Activated CD8-positive, alpha-beta memory T cell treated with anti-CD3 and anti-CD28 coated beads for 1 hour (primary cell): Measurements from ENCODE around the gene EXOC3L2.
"Not testable (repeated sequence)": the region's sequence is repeated elsewhere in the genome, so short reads cannot be mapped to it uniquely, and the experiment has no call there.

Source experiments
- DNase-seq, 2 donors: peaks; one replicate each; pipeline ENCODE4 v3.0.0-alpha.2; 2020; ENCODE audit warnings: low read depth in 1 of 2; ENCODE audit errors: extremely low read depth in 1 of 2

Gene EXOC3L2

DNA sequence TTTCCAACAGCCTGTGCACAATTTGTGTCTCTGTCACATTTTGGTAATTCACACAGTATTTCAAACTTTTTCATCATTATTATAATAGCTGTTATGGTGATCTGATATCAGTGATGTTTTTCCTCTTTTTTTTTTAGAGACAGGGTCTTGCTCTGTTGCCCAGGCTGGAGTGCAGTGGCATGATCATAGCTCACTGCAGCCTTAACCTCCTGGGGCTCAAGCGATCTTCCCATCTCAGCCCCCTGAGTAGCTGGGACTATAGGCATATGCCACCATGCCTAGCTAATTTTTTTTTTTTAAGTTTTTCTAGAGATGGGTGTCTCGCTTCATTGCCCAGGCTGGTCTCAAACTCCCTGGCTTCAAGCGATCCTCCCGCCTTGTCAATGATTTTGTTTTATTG, 11.6 kb upstream of the EXOC3L2 start:
- DNase-seq: no peak

GRCh38 chr19:45255611-45256157, 10.5 kb upstream of the EXOC3L2 start:
- DNase-seq: no peak

DNA sequence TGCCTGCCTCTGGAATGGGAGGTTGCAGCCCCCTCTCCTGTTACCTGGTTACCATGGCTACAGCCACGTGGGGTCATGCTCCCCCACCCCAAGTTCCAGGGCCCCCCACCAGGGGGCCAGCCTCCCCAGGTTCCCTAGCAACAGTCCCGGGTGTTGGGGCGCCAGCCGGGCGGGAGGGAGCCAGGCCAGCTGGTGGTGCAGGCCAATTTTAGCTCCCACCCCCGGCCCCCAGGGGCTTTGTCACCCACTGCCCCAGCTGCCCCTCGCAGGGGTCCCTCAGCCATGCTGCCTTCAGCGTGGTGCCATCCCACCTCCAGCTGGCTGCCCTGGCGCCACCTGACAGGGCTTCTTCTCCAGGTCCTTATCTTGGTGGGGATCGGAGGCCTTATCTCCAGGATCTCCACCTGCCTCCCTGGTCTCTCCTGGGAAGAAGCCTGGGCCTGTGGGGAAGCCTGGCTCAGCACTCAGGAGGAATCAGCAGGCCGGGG, 8.9 kb upstream of the EXOC3L2 start:
- no peak for DNase-seq

GRCh38 chr19:45253396-45254027, 8.3 kb upstream of the EXOC3L2 start:
- DNase-seq: no peak

DNA sequence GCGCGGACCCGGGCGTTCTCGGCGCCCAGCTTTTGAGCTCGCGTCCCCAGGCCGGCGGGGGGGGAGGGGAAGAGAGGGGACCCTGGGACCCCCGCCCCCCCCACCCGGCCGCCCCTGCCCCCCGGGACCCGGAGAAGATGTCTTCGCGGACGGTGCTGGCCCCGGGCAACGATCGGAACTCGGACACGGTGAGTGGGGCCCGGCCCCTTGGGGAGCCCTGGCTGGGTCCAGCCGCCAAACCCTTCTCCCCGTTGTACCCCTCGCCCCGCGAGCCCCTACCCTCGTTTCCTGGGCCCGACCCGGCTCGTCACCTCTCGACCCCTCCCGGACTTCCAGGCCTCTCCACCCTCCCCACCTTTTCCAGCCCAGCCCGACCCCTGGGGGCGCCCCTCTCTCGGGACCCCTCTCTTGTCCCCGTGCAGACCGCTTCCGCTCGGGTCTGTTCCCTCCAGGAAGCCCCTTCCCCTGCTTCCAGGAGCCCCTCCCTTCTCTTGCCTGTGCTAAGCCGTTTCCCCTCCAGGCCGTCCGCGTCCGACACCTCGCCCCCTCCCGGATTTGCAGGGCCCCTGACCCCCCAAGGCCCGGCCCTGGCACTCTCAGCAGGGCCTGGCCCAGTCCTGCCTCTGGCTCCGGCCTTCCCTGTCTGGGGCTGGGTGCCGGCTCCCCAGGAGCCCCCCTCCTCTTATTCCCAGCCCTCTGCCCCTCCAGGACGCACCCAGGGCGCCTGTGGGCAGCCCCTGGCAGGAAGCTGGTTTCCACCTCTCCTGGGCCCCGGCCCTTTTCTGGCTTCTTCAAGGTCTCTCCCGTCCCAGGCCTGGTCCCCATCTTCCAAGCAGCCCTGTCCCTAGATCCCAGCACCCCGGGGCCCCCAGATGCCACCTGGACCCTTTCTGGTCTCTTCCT, 6.5 kb upstream of the EXOC3L2 start:
- DNase-seq: no peak

DNA sequence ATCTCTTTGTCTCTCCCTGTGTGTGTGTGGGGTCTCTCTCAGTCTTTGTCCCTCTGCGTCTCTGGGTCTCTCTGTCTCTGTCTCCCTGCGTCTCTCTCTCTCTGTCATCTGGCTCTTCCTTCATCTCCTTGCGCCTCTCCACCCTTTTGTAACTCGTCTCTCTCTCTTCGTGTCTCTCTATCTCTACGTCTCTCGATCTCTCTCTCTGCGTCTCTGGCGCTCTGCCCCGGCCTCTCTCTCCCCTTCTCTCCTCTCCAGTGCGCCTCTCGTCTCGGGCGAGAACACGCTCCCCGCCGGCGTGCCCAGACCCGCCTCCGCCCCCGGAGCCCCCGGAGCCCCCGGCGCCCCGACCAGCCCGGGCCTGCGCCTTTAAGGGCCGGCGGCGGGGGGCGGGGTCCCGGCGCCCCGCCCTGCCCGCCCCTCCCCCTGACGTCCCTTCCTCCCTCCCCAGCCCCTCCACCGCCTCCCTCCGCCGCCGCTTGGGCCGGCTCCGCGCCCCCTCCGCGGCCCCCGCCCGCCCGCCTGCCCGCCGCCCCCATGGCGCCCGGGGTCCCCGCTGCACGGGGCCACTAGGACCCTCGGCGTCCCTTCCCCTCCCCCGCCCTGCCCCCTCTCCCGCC, 5.7 kb upstream of the EXOC3L2 start, which contains the start of gene MARK4:
MARK4 (plus strand) TSS at position 440 of the 620 bp plus-strand sequence. CDS start 318 bp downstream, outside the sequence.
- DNase-seq: peak; percentile 15 to 46

- DNase-seq: no peak
Observed at GRCh38 chr19:45250216-45250831, 5.1 kb upstream of the EXOC3L2 start.

DNA sequence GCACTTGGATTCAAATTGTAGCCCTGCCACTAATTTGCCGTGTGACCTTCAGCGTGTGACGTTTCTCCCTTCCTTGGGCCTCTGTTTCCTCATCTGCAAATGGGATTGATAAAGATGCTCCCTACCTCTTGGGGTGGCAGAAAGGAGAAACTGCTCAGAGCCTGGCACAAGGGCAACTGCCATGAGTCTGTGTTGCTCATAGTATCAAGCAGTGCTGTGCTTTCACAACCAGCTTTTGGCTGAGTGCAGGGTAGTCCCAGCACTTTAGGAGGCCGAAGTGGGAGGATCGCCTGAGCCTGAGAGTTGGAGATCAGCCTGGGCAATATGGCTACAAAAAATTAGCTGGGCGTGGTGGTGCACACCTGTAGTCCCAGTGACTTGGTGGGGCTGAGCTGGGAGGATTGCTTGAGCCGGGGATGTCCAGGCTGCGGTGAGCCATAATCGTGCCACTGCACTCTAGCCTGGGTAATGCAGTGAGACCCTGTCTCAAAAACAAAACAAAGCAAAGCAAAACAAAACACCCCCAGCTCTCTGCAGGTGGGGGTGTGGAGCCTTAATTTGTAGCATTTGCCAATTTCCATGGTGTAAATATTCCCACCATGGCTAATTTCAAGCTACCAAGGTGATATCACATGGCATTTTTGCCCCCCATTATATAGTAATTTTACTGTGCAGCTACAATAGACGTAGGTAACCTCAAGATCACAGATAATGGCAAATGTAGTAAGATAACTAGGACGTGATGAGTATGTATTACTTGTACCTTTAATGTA, 4.2 kb upstream of the EXOC3L2 start:
- no peak for DNase-seq

DNA sequence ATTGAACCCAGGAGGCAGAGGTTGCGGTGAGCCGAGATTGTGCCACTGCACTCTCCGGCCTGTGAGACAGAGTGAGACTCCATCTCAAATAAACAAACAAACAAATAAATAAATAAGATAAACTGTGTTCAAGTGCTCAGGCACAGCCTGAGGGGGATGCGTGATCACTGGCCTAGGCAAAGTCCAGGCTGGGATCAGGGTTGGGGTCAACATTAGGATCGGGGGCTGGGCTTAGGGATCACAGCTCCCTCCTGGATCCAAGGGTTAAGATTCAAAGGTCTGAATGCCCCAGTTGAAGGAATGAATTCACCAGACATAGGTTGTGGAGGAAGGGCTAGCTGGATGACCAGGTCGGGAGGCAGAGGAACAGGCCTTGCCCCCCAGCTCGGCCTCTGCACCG, 1.9 kb upstream of the EXOC3L2 start:
- no peak for DNase-seq

- DNase-seq: no peak
Observed at GRCh38 chr19:45245826-45246225, 619 bp upstream of the EXOC3L2 start.

- DNase-seq: no peak
Observed at GRCh38 chr19:45244133-45244794, 943 bp downstream of the EXOC3L2 start.

DNA sequence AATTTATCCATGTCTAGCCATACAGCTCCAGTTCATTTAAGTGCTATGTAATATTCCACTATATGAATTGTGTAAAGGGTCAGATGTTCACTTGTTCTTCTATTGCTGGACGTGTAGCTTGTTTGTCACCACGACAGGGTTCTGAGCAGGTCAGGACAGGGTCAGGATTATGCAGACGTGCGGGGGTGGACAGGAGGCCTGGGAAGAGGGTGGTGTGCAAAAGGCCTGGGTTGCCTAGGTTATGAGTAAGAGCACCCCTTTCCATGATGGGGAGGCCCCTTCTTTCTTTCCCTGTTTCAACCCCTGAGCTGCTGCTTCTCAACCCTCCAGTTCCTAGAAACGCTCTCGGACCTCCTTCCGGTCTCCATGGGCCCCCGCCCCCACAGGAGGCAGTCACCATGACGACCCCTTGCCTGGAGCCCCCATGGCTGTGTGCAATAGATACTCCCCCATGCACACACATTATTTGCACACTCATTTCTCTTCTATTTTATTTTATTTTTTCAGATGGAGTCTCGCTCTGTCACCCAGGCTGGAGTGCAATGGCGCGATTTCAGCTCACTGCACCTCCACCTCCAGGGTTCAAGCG, 2.0 kb downstream of the EXOC3L2 start:
- no peak for DNase-seq

- no peak for DNase-seq
Observed at GRCh38 chr19:45238556-45238955, 6.7 kb downstream of the EXOC3L2 start.

- no peak for DNase-seq
Observed at GRCh38 chr19:45235485-45235884, 9.7 kb downstream of the EXOC3L2 start.

GRCh38 chr19:45234089-45234869, 10.9 kb downstream of the EXOC3L2 start:
- no peak for DNase-seq

GRCh38 chr19:45231891-45232290, 13.3 kb downstream of the EXOC3L2 start:
- DNase-seq: no peak

GRCh38 chr19:45229056-45229455, 16.2 kb downstream of the EXOC3L2 start:
- not testable (repeated sequence) for DNase-seq

DNA sequence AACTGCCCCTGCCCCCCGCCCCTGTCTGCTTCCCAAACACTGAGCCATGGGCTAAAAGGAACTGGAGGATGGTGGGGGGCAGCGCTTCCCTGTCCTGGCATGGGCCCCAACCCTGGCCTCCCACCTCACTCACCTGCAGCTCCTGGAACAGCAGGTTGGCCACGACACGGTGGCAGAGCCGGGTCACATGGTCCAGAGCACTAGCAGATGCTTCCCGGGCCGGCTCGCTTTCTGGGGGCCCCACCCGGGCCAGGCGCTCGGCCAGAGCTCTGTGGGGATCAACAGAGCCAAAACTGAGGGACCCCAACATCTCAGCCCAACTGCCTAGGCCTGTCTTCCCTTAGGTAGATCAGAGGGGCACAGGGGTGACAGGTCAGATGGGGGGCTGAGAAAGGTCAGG, 20.6 kb downstream of the EXOC3L2 start:
- no peak for DNase-seq
